Measurements from ENCODE around the gene STOM. TPM values are rescaled to one million over a fixed set of nuclear protein-coding genes. Genes with fewer than 3 reads are reported as not detected.

The STOM gene
- total RNA-seq, 1 experiment from 2014 or later, result 22.4 TPM

DNA sequence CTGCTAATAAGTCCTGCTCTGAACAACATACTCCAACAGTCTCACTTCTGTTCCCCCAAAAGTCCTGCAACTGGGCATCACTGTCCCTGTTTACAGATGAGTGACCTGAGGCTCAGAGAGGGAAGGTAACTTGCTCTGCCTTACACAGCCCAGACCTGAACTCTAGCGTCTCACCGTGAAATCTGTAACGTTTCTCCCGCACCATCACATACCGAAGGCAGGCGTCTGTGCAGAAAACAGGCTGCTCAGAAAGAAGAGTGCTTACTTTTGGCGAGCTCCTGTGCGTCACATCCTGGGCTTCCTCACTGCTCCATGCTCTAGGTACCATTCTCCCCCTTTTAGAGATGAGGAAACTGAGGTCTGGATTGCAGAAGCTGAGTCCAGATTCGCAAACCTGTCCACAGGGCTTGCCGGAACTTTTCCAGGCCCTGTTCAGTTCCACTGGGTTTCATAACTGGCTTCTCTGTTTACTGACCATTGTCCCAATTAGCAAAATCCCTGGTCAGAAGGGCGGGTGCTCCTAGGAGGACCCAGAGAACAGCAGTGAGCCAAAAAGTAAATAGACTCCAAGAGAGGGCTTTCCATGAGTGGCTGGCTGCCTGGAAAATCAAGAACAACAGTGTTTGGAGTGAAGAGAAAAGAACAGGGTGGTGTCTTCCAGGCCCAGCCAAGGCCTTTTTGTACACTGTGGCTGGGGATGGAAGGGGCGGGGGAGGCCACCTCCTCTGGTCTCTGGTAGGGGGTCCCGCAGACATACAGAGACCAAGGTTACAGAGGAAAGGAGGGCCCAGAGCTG is 75.0 kb downstream of the STOM start:
- ChIA-PET RAD21 (ENCODE audit: low non-redundant PET in 1 of 2, low total read pairs in 2 of 2, uncharacterized antibody in 2 of 2, unreplicated experiment in 2 of 2) (no interaction called here), POLR2A (no interaction called here), CTCF (no interaction called here)
- no peak overlapping the region for H3K4me2 ChIP-seq (ENCODE audit: low read length)
- H3K4me3 ChIP-seq (replicated peaks in 1 of 2; ENCODE audit: low read depth in 1 of 2, low read length in 2 of 2), result no peak overlapping the region
- no peaks in the 10 kb centered on the region for H3K27me3 ChIP-seq (ENCODE audit: insufficient read depth, low read length)
- no peak overlapping the region for H2AFZ ChIP-seq (ENCODE audit: low read depth, low read length, poor library complexity, severe bottlenecking)
- DNase-seq (ENCODE audit: low read depth, low spot score) (no peak), ATAC-seq (no peak)
- no peaks in the 10 kb centered on the region for H4K20me1 ChIP-seq (ENCODE audit: insufficient read depth)
- no TSS peak for BruUV-seq (replicated peaks)
- no peaks in the 10 kb centered on the region for H3K79me2 ChIP-seq (ENCODE audit: insufficient read depth, low read length)
- H3K36me3 ChIP-seq (ENCODE audit: control insufficient read depth in 1 of 2, insufficient read depth in 2 of 2, low read length in 2 of 2), result no peaks in the 10 kb centered on the region
- H3K9me3 ChIP-seq (ENCODE audit: control insufficient read depth in 1 of 2, insufficient read depth in 1 of 2, low read depth in 1 of 2, low read length in 2 of 2), result no peaks in the 10 kb centered on the region
- no peak overlapping the region for H3K9ac ChIP-seq (ENCODE audit: low read length)
- no peak overlapping the region for H3K27ac ChIP-seq (ENCODE audit: low read depth, low read length)
- intact Hi-C loops (cut with micrococcal nuclease), result no loop called here
- peaks cover 19 to 23% of the 10 kb centered on the region in 2 experiments for H3K4me1 ChIP-seq (ENCODE audit: control insufficient read depth in 1 of 2, insufficient read depth in 2 of 2, low read length in 2 of 2)
- H3K9me2 ChIP-seq (ENCODE audit: insufficient read depth), result no peaks in the 10 kb centered on the region
- TF ChIP-seq SP1 (IDR thresholded peaks at IDR 0.05; ENCODE audit: low read depth) (no peak), ZFX (IDR thresholded peaks at IDR 0.05) (no peak), YY1 (IDR thresholded peaks at IDR 0.05; ENCODE audit: extremely low read depth, insufficient replicate concordance, low read depth, low read length) (no peak), FOSL1 (IDR thresholded peaks at IDR 0.05; ENCODE audit: low read depth) (no peak), ELF1 (IDR thresholded peaks at IDR 0.05; ENCODE audit: borderline replicate concordance, low read depth) (no peak), ZNF274 (IDR thresholded peaks at IDR 0.05; ENCODE audit: low read depth, low read length) (no peak), EZH2 (IDR thresholded peaks at IDR 0.05) (no peak), EGR1 (IDR thresholded peaks at IDR 0.05; ENCODE audit: low read depth) (no peak), EZH2phosphoT487 (IDR thresholded peaks at IDR 0.05; ENCODE audit: borderline replicate concordance) (no peak), RAD21 (IDR thresholded peaks at IDR 0.05; ENCODE audit: low read depth) (no peak), POLR2AphosphoS5 (IDR thresholded peaks at IDR 0.05; ENCODE audit: low read depth, low read length) (no peak), SRF (IDR thresholded peaks at IDR 0.05; ENCODE audit: low read depth) (no peak), SIN3A (IDR thresholded peaks at IDR 0.05; ENCODE audit: low read depth) (no peak)
- TF ChIP-seq, protein P1, sequence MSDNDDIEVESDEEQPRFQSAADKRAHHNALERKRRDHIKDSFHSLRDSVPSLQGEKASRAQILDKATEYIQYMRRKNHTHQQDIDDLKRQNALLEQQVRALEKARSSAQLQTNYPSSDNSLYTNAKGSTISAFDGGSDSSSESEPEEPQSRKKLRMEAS (IDR thresholded peaks at IDR 0.05), result no peak
- TF ChIP-seq, protein P2, sequence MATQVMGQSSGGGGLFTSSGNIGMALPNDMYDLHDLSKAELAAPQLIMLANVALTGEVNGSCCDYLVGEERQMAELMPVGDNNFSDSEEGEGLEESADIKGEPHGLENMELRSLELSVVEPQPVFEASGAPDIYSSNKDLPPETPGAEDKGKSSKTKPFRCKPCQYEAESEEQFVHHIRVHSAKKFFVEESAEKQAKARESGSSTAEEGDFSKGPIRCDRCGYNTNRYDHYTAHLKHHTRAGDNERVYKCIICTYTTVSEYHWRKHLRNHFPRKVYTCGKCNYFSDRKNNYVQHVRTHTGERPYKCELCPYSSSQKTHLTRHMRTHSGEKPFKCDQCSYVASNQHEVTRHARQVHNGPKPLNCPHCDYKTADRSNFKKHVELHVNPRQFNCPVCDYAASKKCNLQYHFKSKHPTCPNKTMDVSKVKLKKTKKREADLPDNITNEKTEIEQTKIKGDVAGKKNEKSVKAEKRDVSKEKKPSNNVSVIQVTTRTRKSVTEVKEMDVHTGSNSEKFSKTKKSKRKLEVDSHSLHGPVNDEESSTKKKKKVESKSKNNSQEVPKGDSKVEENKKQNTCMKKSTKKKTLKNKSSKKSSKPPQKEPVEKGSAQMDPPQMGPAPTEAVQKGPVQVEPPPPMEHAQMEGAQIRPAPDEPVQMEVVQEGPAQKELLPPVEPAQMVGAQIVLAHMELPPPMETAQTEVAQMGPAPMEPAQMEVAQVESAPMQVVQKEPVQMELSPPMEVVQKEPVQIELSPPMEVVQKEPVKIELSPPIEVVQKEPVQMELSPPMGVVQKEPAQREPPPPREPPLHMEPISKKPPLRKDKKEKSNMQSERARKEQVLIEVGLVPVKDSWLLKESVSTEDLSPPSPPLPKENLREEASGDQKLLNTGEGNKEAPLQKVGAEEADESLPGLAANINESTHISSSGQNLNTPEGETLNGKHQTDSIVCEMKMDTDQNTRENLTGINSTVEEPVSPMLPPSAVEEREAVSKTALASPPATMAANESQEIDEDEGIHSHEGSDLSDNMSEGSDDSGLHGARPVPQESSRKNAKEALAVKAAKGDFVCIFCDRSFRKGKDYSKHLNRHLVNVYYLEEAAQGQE (IDR thresholded peaks at IDR 0.05; ENCODE audit: low read depth), result no peak
- TF ChIP-seq, protein P3, sequence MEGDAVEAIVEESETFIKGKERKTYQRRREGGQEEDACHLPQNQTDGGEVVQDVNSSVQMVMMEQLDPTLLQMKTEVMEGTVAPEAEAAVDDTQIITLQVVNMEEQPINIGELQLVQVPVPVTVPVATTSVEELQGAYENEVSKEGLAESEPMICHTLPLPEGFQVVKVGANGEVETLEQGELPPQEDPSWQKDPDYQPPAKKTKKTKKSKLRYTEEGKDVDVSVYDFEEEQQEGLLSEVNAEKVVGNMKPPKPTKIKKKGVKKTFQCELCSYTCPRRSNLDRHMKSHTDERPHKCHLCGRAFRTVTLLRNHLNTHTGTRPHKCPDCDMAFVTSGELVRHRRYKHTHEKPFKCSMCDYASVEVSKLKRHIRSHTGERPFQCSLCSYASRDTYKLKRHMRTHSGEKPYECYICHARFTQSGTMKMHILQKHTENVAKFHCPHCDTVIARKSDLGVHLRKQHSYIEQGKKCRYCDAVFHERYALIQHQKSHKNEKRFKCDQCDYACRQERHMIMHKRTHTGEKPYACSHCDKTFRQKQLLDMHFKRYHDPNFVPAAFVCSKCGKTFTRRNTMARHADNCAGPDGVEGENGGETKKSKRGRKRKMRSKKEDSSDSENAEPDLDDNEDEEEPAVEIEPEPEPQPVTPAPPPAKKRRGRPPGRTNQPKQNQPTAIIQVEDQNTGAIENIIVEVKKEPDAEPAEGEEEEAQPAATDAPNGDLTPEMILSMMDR (IDR thresholded peaks at IDR 0.05 in 2 of 3, conservative IDR thresholded peaks at IDR 0.05 in 1 of 3; ENCODE audit: borderline replicate concordance in 1 of 3, insufficient read depth in 1 of 3, low read depth in 2 of 3, low read length in 2 of 3), result no peak
- TF ChIP-seq, protein P4, sequence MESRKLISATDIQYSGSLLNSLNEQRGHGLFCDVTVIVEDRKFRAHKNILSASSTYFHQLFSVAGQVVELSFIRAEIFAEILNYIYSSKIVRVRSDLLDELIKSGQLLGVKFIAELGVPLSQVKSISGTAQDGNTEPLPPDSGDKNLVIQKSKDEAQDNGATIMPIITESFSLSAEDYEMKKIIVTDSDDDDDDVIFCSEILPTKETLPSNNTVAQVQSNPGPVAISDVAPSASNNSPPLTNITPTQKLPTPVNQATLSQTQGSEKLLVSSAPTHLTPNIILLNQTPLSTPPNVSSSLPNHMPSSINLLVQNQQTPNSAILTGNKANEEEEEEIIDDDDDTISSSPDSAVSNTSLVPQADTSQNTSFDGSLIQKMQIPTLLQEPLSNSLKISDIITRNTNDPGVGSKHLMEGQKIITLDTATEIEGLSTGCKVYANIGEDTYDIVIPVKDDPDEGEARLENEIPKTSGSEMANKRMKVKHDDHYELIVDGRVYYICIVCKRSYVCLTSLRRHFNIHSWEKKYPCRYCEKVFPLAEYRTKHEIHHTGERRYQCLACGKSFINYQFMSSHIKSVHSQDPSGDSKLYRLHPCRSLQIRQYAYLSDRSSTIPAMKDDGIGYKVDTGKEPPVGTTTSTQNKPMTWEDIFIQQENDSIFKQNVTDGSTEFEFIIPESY (IDR thresholded peaks at IDR 0.05; ENCODE audit: extremely low read depth, insufficient replicate concordance, low read length), result no peak
- TF ChIP-seq, protein P5, sequence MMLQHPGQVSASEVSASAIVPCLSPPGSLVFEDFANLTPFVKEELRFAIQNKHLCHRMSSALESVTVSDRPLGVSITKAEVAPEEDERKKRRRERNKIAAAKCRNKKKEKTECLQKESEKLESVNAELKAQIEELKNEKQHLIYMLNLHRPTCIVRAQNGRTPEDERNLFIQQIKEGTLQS (IDR thresholded peaks at IDR 0.05), result no peak

Measured in HCT116 (cell line).